Measurements from ENCODE around the gene MYO1B.

GRCh38 chr2:191298306-191298705 lies 53.1 kb downstream of the MYO1B start:
- TF ChIP-seq CTCF (conservative IDR thresholded peaks at IDR 0.05; ENCODE audit: low read depth, low read length) (no peak), EZH2 (IDR thresholded peaks at IDR 0.05; ENCODE audit: borderline replicate concordance, low read depth, low read length, poor library complexity, severe bottlenecking) (no peak)

All from A673 (cell line).